K562 (cell line): Measurements from ENCODE around the gene PCDHB8. TPM values are rescaled to one million over a fixed set of nuclear protein-coding genes. Genes with fewer than 3 reads are reported as not detected.
"Not testable (repeated sequence)": the region's sequence is repeated elsewhere in the genome, so short reads cannot be mapped to it uniquely, and the experiment has no call there.

Source experiments
- ATAC-seq: fragments of 200-7000 bp; cut with Tn5 transposase; 3 replicates; pipeline ENCODE4 v1.9.1; 2020; ENCODE audit warnings: moderate library complexity
- BruUV-seq: library from RNA; stranded (reverse); fragments of 400-500 nt; replicated peaks from 2 replicates; lab custom pipeline; 2021; lab: Mats Ljungman, UMichigan
- CTCF ChIA-PET: fragments of 300-600 bp; formaldehyde crosslinking; extraction: SDS; loops from one replicate; lab custom pipeline; 2021; ENCODE audit warnings: low intra/inter-chr PET ratio; lab: Yijun Ruan, JAX
- POLR2A ChIA-PET: fragments of 300-600, 350-650 bp; sonication (Branson Sonifier 250); formaldehyde crosslinking; extraction: SDS; loops from one replicate; lab custom pipeline; 2021; ENCODE audit warnings: antibody characterized with exemption, inconsistent platforms; lab: Yijun Ruan, JAX
- DNase-seq, 4 experiments: peaks; one replicate each; pipeline versions ENCODE4 v3.0.0 to v3.0.0-alpha.2; 2011 to 2018; ENCODE audit warnings: low spot score in 3 of 4, mixed read lengths in 3 of 4; ENCODE audit errors: extremely low read depth in 1 of 4
- FAIRE-seq: peaks from 2 replicates; lab custom pipeline; 2011; peaks lifted over from hg19 to GRCh38; lab: Jason Lieb, UNC
- H2AFZ ChIP-seq: 2 replicates; pipeline ENCODE4 v1.6.0; 2011; ENCODE audit warnings: low read depth, low read length, control low read depth, inconsistent platforms
- H3K27ac ChIP-seq: fragments of 200-600 bp; 3 replicates; pipeline ENCODE4 v1.8.0; 2011; ENCODE audit warnings: low read depth, mild to moderate bottlenecking, control low read depth, inconsistent platforms, low read length, moderate library complexity, mixed read lengths; ENCODE audit errors: extremely low read depth
- H3K27me3 ChIP-seq, 2 experiments: fragments of 300-600 bp in 1 of 2; 2 replicates in 1 of 2; 3 replicates in 1 of 2; pipeline versions ENCODE4 v1.6.0 to v1.8.0; 2011; ENCODE audit warnings: inconsistent platforms in 2 of 2, low read length in 2 of 2, mild to moderate bottlenecking in 1 of 2, mixed read lengths in 1 of 2, moderate library complexity in 1 of 2; ENCODE audit not compliant: control insufficient read depth in 2 of 2, insufficient read depth in 2 of 2
- H3K36me3 ChIP-seq: fragments of 300-600 bp; 3 replicates; pipeline ENCODE4 v1.8.0; 2011; ENCODE audit warnings: mild to moderate bottlenecking, low read length, inconsistent platforms; ENCODE audit not compliant: control insufficient read depth, insufficient read depth
- H3K4me1 ChIP-seq, 2 experiments: fragments of 200-600 bp in 1 of 2; replicated peaks in 1 of 2; 2 replicates in 1 of 2; 3 replicates in 1 of 2; pipeline versions ENCODE4 v1.5.1 to v1.8.0; 2011; ENCODE audit warnings: inconsistent platforms in 2 of 2, low read length in 2 of 2, mild to moderate bottlenecking in 1 of 2, mixed read lengths in 1 of 2, moderate library complexity in 1 of 2; ENCODE audit not compliant: control insufficient read depth in 2 of 2, insufficient read depth in 2 of 2
- H3K4me2 ChIP-seq: 2 replicates; pipeline ENCODE4 v1.6.1; 2011; ENCODE audit warnings: low read length, control low read depth, inconsistent platforms, mixed read lengths; ENCODE audit not compliant: insufficient read depth
- H3K4me3 ChIP-seq: fragments of 200-600 bp; sonication (generic), shearing (Covaris generic); 2 replicates; pipeline ENCODE4 v1.5.1; 2016; ENCODE audit warnings: control low read depth, inconsistent platforms
- H3K79me2 ChIP-seq: fragments of 200-600 bp; 3 replicates; pipeline ENCODE4 v1.8.0; 2011; ENCODE audit warnings: low read length, inconsistent platforms; ENCODE audit not compliant: control insufficient read depth, insufficient read depth
- H3K9ac ChIP-seq, 2 experiments: 2 replicates each; pipeline versions ENCODE4 v1.6.0 to v1.6.1; 2011; ENCODE audit warnings: low read depth in 2 of 2, low read length in 2 of 2, control low read depth in 1 of 2, inconsistent platforms in 1 of 2, mild to moderate bottlenecking in 1 of 2, mixed read lengths in 1 of 2; ENCODE audit not compliant: insufficient read depth in 1 of 2
- H3K9me1 ChIP-seq: one replicate; pipeline ENCODE4 v1.6.0; 2011; ENCODE audit warnings: inconsistent platforms, mild to moderate bottlenecking, low read length, moderate library complexity; ENCODE audit not compliant: control insufficient read depth, insufficient read depth
- H3K9me3 ChIP-seq: replicated peaks from 2 replicates; pipeline ENCODE4 v1.5.1; 2011; ENCODE audit warnings: low read depth, low read length, inconsistent platforms; ENCODE audit not compliant: control insufficient read depth, insufficient read depth
- H4K20me1 ChIP-seq: replicated peaks from 2 replicates; pipeline ENCODE4 v1.6.1; 2011; ENCODE audit warnings: low read length, inconsistent platforms, mixed read lengths; ENCODE audit not compliant: control insufficient read depth, insufficient read depth
- WGBS: fragments of 100-300 bp; shearing (Covaris generic); methylation state at CpG from one replicate; pipeline ENCODE4 v1.1.6; 2016; ENCODE audit warnings: low coverage, mixed read lengths; ENCODE audit not compliant: insufficient coverage; ENCODE audit errors: missing lambda C conversion rate; 5-methylcytosine and 5-hydroxymethylcytosine counted together
- in situ Hi-C: fragments of 300-500 bp; cut with MboI; formaldehyde crosslinking; loops from 4 replicates; pipeline ENCODE4 v1.15.0; 2018; ENCODE audit warnings: inconsistent platforms, mixed read lengths
- intact Hi-C: fragments of 100-400 bp; cut with micrococcal nuclease; formaldehyde crosslinking; loops from 2 replicates; pipeline ENCODE4 v1.14.2; 2022
- polyA plus RNA-seq, 8 experiments: library from polyadenylated mRNA; depleted of rRNA in 4 of 8; stranded (reverse) in 5 of 8; unstranded in 3 of 8; fragments of >200 nt; fragmentation: Nextera tagmentation in 2 of 8; fragmentation: Illumina TruSeq in 1 of 8; extraction: Ambion mirVana in 2 of 8; extraction: Trizol in 1 of 8; gene quantifications; 2 replicates each; pipeline versions ENCODE4 v1.2.1 to v1.2.3, GENCODE V29; 2011 to 2014; ENCODE audit warnings: inconsistent platforms in 1 of 8, missing spikeins in 1 of 8
- total RNA-seq, 7 experiments: library from RNA; depleted of rRNA in 6 of 7; stranded (reverse); fragments of >200 nt in 6 of 7; fragmentation: Illumina TruSeq in 2 of 7; extraction: Trizol in 2 of 7; gene quantifications; 2 replicates each; pipeline versions ENCODE4 v1.2.1 to v1.2.3, GENCODE V29; 2011 to 2021; ENCODE audit warnings: low replicate concordance in 1 of 7

The PCDHB8 gene
- total and polyA plus RNA-seq, 9 of the 15 experiments (the other 6 are each of a cell fraction or from before 2014, with no cell fraction given): not detected

DNA sequence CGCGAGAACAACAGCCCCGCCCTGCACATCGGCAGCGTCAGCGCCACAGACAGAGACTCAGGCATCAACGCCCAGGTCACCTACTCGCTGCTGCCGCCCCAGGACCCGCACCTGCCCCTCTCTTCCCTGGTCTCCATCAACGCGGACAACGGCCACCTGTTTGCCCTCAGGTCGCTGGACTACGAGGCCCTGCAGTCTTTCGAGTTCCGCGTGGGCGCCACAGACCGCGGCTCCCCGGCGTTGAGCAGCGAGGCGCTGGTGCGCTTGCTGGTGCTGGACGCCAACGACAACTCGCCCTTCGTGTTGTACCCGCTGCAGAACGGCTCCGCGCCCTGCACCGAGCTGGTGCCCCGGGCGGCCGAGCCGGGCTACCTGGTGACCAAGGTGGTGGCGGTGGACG lies 26.0 kb upstream of the PCDHB8 start:
- H3K9me1 ChIP-seq, H3K4me2 ChIP-seq, H3K9ac ChIP-seq, H3K27ac ChIP-seq, CTCF ChIA-PET, POLR2A ChIA-PET, intact Hi-C loops, H3K4me3 ChIP-seq, FAIRE-seq, H3K36me3 ChIP-seq, H3K9me3 ChIP-seq, DNase-seq, H3K79me2 ChIP-seq, H4K20me1 ChIP-seq, H3K4me1 ChIP-seq, in situ Hi-C loops, BruUV-seq, H2AFZ ChIP-seq, ATAC-seq: not testable (repeated sequence)
- WGBS: 2% methylated on average over 17 of the region's 41 CpGs
- peaks cover 0 to 15% of the 10 kb centered on the region in 2 experiments; a peak in 2 of 5 replicates for H3K27me3 ChIP-seq

GRCh38 chr5:141152096-141152495 lies 25.5 kb upstream of the PCDHB8 start:
- H4K20me1 ChIP-seq, in situ Hi-C loops, H3K9me1 ChIP-seq, POLR2A ChIA-PET, H3K9me3 ChIP-seq, H3K4me2 ChIP-seq, H3K27ac ChIP-seq, DNase-seq, H3K36me3 ChIP-seq, BruUV-seq, ATAC-seq, H2AFZ ChIP-seq, intact Hi-C loops, H3K9ac ChIP-seq, CTCF ChIA-PET, H3K79me2 ChIP-seq, FAIRE-seq, H3K4me3 ChIP-seq, H3K4me1 ChIP-seq: not testable (repeated sequence)
- peaks cover 0 to 15% of the 10 kb centered on the region in 2 experiments; a peak in 2 of 5 replicates for H3K27me3 ChIP-seq
- 9% methylated on average over 9 of the region's 36 CpGs for WGBS
